GM08714 (cell line): ENCODE results near the gene TRIM25.

Experiments
- H3K4me3 ChIP-seq: fragments of 200-500 bp; sonication (Bioruptor generic); 2 replicates; pipeline ENCODE4 v1.5.1; 2014; ENCODE audit warnings: mild to moderate bottlenecking, low read length, inconsistent platforms
- ZNF274 ChIP-seq: IDR thresholded peaks from 2 replicates; pipeline ENCODE4 v1.6.1; 2012; ENCODE audit warnings: mild to moderate bottlenecking, low read depth, low read length

TRIM25 gene

DNA sequence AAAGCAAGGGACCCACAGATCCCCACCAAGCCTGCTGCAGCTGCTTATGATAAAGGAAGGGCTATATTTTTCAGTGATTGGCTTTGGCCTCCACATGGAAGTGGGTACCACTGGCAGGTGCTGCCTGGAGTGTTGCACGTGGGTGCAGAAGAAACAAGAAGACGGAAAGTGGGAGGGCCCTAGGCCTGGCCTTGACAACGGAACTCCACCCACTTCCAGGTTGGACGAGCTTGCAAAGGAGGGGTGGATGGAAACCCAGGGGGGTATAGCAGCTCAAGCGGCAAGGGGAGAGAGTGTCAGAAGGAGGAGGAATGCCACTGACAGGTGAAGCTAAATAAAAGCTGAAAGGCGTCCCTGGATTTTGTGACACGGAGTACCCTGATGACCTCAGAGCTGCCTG is 20.3 kb downstream of the TRIM25 start:
- TF ChIP-seq ZNF274 = no peak
- no peak overlapping the region for H3K4me3 ChIP-seq

DNA sequence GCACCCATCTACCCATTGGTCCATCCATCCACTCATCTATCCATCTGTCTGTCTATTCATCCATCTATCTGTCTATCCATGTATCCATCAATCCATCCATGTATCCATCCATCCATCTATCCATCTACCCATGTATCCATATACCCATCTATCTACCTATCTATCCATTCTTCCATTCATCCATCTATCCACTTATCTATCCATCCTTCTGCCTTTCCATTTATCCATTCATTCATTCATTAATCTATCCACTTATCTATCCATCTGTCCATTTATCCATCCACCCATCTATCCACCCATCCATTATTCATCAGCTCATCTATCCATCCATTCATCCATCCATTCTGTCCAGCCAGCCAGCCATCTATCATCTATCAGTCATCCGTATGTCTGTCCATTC is 21.5 kb downstream of the TRIM25 start:
- H3K4me3 ChIP-seq = no peak overlapping the region
- no peak for TF ChIP-seq ZNF274

DNA sequence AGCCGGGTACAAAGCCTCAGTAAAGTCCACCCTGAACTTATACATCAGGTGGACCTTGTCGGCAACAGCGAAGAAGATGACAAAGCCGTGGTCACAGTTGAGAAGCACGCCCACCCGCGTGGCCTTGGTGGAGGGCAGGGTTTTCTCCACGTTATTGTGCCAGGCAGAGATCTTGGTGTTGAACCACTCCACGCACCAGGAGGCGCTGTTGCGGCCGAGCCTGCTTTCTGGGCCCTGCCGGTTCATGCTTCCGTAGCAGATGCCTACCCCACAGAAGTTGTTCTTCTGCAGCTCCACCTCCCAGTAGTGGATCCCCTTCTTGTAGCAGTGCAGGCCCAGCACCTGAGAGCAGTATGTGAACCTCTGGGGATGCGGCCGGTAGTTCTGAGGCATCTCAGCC is 22.1 kb downstream of the TRIM25 start:
- no peak overlapping the region for H3K4me3 ChIP-seq
- TF ChIP-seq ZNF274 = no peak

- H3K4me3 ChIP-seq = no peak overlapping the region
- no peak for TF ChIP-seq ZNF274
Observed at GRCh38 chr17:56890906-56891674, 22.8 kb downstream of the TRIM25 start.

DNA sequence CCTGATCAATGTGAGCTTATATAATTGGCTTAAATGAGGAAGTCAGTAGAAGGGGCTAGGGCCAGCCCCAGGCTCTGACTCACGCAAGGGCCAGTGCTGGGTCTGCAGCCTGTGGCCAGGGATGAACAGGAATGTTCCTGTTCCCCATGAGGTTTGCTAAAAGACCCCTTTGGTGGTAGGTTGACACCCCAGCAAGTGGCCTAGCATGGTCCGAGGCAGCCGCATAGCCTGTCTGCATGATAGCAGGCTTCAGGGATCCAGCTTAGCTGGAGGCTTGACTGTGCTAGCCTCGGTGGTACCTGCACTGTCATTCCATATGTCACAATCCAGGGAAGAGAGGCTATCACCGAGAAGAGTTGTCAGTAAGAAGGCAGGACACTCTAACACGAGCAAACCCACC is 23.5 kb downstream of the TRIM25 start:
- TF ChIP-seq ZNF274 = no peak
- no peak overlapping the region for H3K4me3 ChIP-seq

- H3K4me3 ChIP-seq = no peak overlapping the region
- no peak for TF ChIP-seq ZNF274
Observed at GRCh38 chr17:56887552-56888467, 26.0 kb downstream of the TRIM25 start.

DNA sequence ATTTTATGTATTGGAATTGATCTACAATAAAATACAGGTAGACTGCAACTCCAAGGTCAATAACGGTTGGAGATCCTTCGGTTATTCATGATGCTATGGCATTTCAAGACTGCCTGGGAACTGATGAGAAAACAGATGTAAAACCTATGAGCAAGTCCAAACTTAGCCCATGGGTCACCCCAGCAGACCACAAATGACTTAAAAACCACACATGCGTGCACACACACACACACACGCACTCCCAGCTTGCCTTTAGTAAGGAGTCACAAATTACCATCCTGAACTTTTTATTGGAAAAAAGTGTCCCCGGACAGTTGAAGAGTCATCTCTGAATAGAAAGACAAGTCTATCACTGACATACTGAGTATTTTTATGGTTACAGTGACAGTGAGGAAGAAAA is 26.7 kb downstream of the TRIM25 start:
- no peak for TF ChIP-seq ZNF274
- no peak overlapping the region for H3K4me3 ChIP-seq

GRCh38 chr17:56886288-56886731 is 27.5 kb downstream of the TRIM25 start:
- H3K4me3 ChIP-seq = no peak overlapping the region
- no peak for TF ChIP-seq ZNF274

DNA sequence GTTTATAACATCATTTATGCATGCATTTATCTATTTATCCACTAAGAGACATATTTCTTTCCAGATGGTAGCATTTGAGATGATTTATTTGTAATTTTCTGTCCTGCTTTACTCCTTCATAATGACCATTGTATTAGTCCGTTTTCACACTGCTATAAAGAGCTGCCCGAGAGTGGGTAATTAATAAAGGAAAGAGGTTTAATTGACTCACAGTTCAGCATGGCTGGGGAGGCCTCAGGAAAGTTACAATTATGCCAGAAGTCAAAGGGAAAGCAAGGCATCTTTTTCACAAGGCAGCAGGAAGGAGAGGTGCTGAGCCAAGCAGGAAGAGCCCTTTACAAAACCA is 28.6 kb downstream of the TRIM25 start:
- no peak overlapping the region for H3K4me3 ChIP-seq
- no peak for TF ChIP-seq ZNF274

DNA sequence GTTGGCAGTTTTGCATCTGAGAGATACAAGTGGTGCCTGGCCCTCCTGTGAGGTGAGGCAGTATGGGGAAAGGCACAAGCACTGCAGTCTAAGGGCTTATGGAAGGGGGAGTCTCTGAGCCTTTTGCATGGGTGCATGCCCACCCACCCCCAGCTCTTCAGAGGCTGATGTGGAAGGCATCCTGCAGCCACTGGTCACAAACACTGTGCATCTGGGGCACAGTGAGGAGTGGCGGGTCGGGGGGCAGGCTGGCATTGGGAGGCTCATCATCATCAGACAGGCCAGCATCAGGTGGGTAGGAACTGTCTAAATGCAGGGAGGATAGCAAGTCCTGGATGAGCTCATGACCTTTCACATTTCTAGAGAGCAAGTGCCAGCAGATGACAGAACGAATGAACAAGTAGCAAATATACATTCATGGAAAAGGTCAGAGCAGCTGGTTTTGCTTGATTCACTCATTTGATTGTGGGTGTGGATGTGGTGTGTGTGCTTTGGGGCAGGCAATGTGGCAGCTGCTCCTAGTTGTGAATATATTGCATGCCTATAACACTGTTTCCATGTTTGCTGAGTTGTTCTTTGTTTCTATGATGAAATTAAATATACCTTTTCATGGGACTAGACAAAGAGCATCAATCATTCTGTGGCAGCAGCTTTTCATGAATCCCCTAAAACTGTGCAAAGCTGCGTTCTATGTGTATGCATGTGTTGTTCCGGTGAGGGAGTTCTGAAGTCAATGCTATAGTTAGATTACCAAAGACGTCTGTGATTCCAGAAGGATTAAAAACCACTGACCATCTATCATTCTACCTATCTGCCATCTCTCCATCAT is 29.2 kb downstream of the TRIM25 start:
- H3K4me3 ChIP-seq = no peak overlapping the region
- no peak for TF ChIP-seq ZNF274

DNA sequence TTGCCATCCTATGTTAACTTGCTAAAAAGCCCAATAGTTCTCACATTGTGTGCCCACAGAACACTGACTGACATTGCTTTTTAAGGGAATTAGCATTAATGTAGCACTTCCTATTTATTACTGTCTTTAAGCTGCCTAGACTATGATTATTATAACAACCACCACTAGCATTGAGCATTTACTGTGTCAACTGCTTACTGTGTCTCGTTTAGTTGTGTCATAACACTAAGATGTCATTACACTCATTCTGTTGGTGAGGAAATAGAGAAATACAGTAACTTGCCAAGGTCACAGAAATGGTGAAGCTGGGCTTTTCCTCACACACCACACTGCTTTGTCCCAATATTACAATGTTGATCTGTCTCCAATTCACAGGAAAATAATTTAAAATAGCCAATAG is 30.2 kb downstream of the TRIM25 start:
- no peak overlapping the region for H3K4me3 ChIP-seq
- no peak for TF ChIP-seq ZNF274

DNA sequence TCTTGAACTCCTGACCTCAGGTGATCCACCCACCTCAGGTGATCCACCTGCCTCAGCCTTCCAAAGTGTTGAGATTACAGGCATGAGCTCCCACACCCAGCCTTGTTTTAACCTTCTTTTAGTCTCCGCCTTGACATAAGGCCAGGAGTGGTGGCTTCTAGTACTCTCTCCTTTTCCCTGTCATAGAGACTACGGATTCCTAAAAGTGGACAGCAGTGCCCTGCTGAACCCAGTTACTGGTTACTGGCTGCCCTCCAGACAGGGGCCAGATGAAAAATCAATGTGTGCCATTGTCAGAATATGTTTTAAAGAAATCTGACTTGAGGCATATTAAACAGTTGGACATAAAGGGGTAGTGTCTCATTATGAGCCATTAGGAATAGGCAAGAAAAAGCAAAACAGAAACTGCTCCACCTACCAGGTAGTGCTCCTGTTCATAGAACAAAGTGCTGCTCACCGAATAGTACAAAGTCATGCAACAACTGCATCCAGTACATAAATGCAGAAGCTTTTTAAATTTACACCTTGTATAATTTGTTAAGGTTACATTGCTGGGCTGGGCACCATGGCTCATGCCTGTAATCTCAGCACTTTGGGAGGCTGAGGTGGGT is 32.1 kb downstream of the TRIM25 start:
- no peak overlapping the region for H3K4me3 ChIP-seq
- no peak for TF ChIP-seq ZNF274

GRCh38 chr17:56880571-56880970 is 33.3 kb downstream of the TRIM25 start:
- no peak overlapping the region for H3K4me3 ChIP-seq
- TF ChIP-seq ZNF274 = no peak

DNA sequence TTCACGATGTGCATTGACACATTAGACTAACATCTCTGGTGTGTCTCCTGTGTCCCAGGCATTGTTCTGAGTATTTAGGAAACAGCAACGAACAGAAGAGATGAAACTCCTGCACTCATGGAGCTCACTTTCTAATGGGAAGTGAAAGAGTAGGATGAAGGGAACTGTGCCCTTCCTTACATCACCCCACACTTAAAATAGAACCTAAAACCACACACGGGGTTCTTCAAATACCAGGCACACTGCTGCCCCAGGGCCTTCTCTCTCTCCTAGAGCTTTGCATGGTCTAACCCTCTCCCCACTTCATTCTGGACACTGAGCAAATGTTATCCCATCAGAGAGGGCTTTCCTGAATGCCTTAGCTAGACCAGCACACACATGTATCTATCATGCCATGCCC is 33.7 kb downstream of the TRIM25 start:
- H3K4me3 ChIP-seq = no peak overlapping the region
- no peak for TF ChIP-seq ZNF274
